ENCODE data around the gene CD63. TPM values are rescaled to one million over a fixed set of nuclear protein-coding genes. Genes with fewer than 3 reads are reported as not detected.
A peak's percentile ranks its signal among the peaks of the same experiment; 100 is the strongest.

CD63 gene
- total and polyA plus RNA-seq, 12 donors = 565 to 2,861 (median 793) TPM

- Histone ChIP-seq H3K36me3 (peaks cover 0 to 74% (median 29%) of the 10 kb centered on the region in 9 donors), H3K9me3 (no peaks in the 10 kb centered on the region), H3K27ac (peak overlapping the region in 7 of 10 donors; percentile 35 to 100 (median 53)), H3K4me1 (peaks cover 13 to 79% (median 71%) of the 10 kb centered on the region in 9 donors), H3K27me3 (no peaks in the 10 kb centered on the region), H3K4me3 (no peak overlapping the region)
- intact Hi-C loops (cut with DNase I) = loop anchor here in 6 of 10 donors (5.0 kb wide), 3 partner anchors 42 to 67 kb away; a partner anchor contains a TSS
- DNase-seq (peak in 1 of 2 donors; percentile 64), ATAC-seq (no peak)
- peak in 8 of 9 donors; percentile 24 to 68 (median 59) for TF ChIP-seq CTCF (IDR thresholded peaks at IDR 0.05)
- WGBS, 2 donors = 56 to 59% methylated on average over 11 of the region's 11 CpGs
These were observed 4.4 kb downstream of the CD63 start for GRCh38 chr12:55724226-55724939.

GRCh38 chr12:55723516-55724225, 5.1 kb downstream of the CD63 start:
- peaks cover 19 to 86% (median 78%) of the 10 kb centered on the region in 9 donors for H3K4me1 ChIP-seq
- DNase-seq (no peak), ATAC-seq (no peak)
- H3K4me3 ChIP-seq = no peak overlapping the region
- intact Hi-C loops (cut with DNase I) = loop anchor here in 6 of 10 donors (5.0 kb wide), 3 partner anchors 41 to 66 kb away; a partner anchor contains a TSS
- no peaks in the 10 kb centered on the region for H3K27me3 ChIP-seq
- peaks cover 0 to 81% (median 29%) of the 10 kb centered on the region in 9 donors for H3K36me3 ChIP-seq
- peak overlapping the region in 8 of 10 donors; percentile 15 to 92 (median 46) for H3K27ac ChIP-seq
- no peaks in the 10 kb centered on the region for H3K9me3 ChIP-seq
- TF ChIP-seq CTCF (IDR thresholded peaks at IDR 0.05) = no peak
- 44 to 49% methylated on average over 10 of the region's 10 CpGs for WGBS, 2 donors

GRCh38 chr12:55722948-55723347, 5.9 kb downstream of the CD63 start:
- ATAC-seq (no peak), DNase-seq (no peak)
- intact Hi-C loops (cut with DNase I) = loop anchor here in 6 of 10 donors (5.0 kb wide), 3 partner anchors 41 to 66 kb away; a partner anchor contains a TSS
- peak overlapping the region in 6 of 10 donors; percentile 15 to 92 (median 46) for H3K27ac ChIP-seq
- H3K9me3 ChIP-seq = no peaks in the 10 kb centered on the region
- H3K36me3 ChIP-seq = peaks cover 0 to 82% (median 29%) of the 10 kb centered on the region in 9 donors
- H3K4me3 ChIP-seq = no peak overlapping the region
- 93 to 96% methylated on average over 8 of the region's 8 CpGs for WGBS, 2 donors
- peaks cover 25 to 91% (median 83%) of the 10 kb centered on the region in 9 donors for H3K4me1 ChIP-seq
- TF ChIP-seq CTCF (IDR thresholded peaks at IDR 0.05) = no peak
- no peaks in the 10 kb centered on the region for H3K27me3 ChIP-seq

GRCh38 chr12:55721601-55722213, 7.1 kb downstream of the CD63 start:
- Histone ChIP-seq H3K27ac (peak overlapping the region in 9 of 10 donors; percentile 62 to 96 (median 92)), H3K36me3 (peaks cover 0 to 72% (median 23%) of the 10 kb centered on the region in 9 donors), H3K4me3 (peak overlapping the region in 1 of 10 donors; percentile 5), H3K4me1 (peaks cover 27 to 91% (median 83%) of the 10 kb centered on the region in 9 donors), H3K27me3 (no peaks in the 10 kb centered on the region), H3K9me3 (no peaks in the 10 kb centered on the region)
- 68 to 77% methylated on average over 14 of the region's 14 CpGs for WGBS, 2 donors
- intact Hi-C loops (cut with DNase I) = loop anchor here in 7 of 10 donors (2.0 to 5.0 kb wide), 5 partner anchors 39 to 64 kb away; a partner anchor contains a TSS
- ATAC-seq = no peak
- DNase-seq = no peak
- no peak for TF ChIP-seq CTCF (IDR thresholded peaks at IDR 0.05)
